H9 (cell line): Measurements from ENCODE around the gene FBLN2. TPM values are rescaled to one million over a fixed set of nuclear protein-coding genes. Genes with fewer than 3 reads are reported as not detected.

Experiments used
- DNase-seq: peaks from one replicate; pipeline ENCODE4 v3.0.0-alpha.2; 2017
- H2AFZ ChIP-seq: one replicate; pipeline ENCODE4 v1.6.1; 2013; ENCODE audit warnings: mild to moderate bottlenecking, low read length, control low read depth, moderate library complexity
- H2AK5ac ChIP-seq: 2 replicates; pipeline ENCODE4 v1.6.1; 2013; ENCODE audit warnings: low read length, control low read depth, mixed read lengths; ENCODE audit not compliant: insufficient read length
- H2BK120ac ChIP-seq: one replicate; pipeline ENCODE4 v1.6.1; 2013; ENCODE audit warnings: low read depth, mild to moderate bottlenecking, low read length, control low read depth, inconsistent platforms; ENCODE audit not compliant: poor library complexity, severe bottlenecking
- H2BK12ac ChIP-seq: 2 replicates; pipeline ENCODE4 v1.6.1; 2013; ENCODE audit warnings: low read length, control low read depth, mixed read lengths, low read depth; ENCODE audit not compliant: insufficient read length
- H2BK15ac ChIP-seq: 2 replicates; pipeline ENCODE4 v1.6.1; 2013; ENCODE audit warnings: low read depth, low read length, control low read depth
- H2BK20ac ChIP-seq: one replicate; pipeline ENCODE4 v1.6.1; 2013; ENCODE audit warnings: low read depth, mild to moderate bottlenecking, low read length, control low read depth, inconsistent platforms; ENCODE audit not compliant: poor library complexity, severe bottlenecking
- H2BK5ac ChIP-seq: 2 replicates; pipeline ENCODE4 v1.6.1; 2013; ENCODE audit warnings: low read length, control low read depth, mixed read lengths; ENCODE audit not compliant: insufficient read length
- H3K14ac ChIP-seq: 2 replicates; pipeline ENCODE4 v1.6.1; 2013; ENCODE audit warnings: low read length, control low read depth; ENCODE audit not compliant: insufficient read depth
- H3K18ac ChIP-seq: 2 replicates; pipeline ENCODE4 v1.6.1; 2013; ENCODE audit warnings: low read depth, mild to moderate bottlenecking, mixed read lengths, low read length, control low read depth; ENCODE audit not compliant: insufficient read length
- H3K23ac ChIP-seq: 2 replicates; pipeline ENCODE4 v1.6.1; 2013; ENCODE audit warnings: low read length, control low read depth, mixed read lengths, low read depth; ENCODE audit not compliant: insufficient read length
- H3K23me2 ChIP-seq: 2 replicates; pipeline ENCODE4 v1.6.1; 2013; ENCODE audit warnings: low read depth, mild to moderate bottlenecking, mixed read lengths, low read length, control low read depth; ENCODE audit not compliant: insufficient read length, poor library complexity, severe bottlenecking
- H3K27ac ChIP-seq: 2 replicates; pipeline ENCODE4 v1.5.1; 2013; ENCODE audit warnings: low read length, control low read depth, mixed read lengths, low read depth; ENCODE audit not compliant: insufficient read length
- H3K27me3 ChIP-seq: 2 replicates; pipeline ENCODE4 v1.6.1; 2013; ENCODE audit warnings: low read length, control low read depth, inconsistent platforms; ENCODE audit not compliant: insufficient read depth
- H3K4ac ChIP-seq: 2 replicates; pipeline ENCODE4 v1.6.1; 2013; ENCODE audit warnings: low read depth, mild to moderate bottlenecking, control low read depth, inconsistent platforms, low read length, moderate library complexity
- H3K4me1 ChIP-seq: 2 replicates; pipeline ENCODE4 v1.6.1; 2013; ENCODE audit warnings: low read length, control low read depth, inconsistent platforms; ENCODE audit not compliant: insufficient read depth
- H3K4me2 ChIP-seq: 2 replicates; pipeline ENCODE4 v1.6.1; 2013; ENCODE audit warnings: low read length, control low read depth, mixed read lengths; ENCODE audit not compliant: insufficient read length, insufficient read depth
- H3K56ac ChIP-seq: 2 replicates; pipeline ENCODE4 v1.6.1; 2013; ENCODE audit warnings: low read depth, mild to moderate bottlenecking, mixed read lengths, low read length, control low read depth; ENCODE audit not compliant: insufficient read length
- H3K79me1 ChIP-seq: 2 replicates; pipeline ENCODE4 v1.6.1; 2013; ENCODE audit warnings: low read depth, mild to moderate bottlenecking, moderate library complexity, low read length, control low read depth, inconsistent platforms; ENCODE audit not compliant: insufficient read depth, poor library complexity, severe bottlenecking
- H3K79me2 ChIP-seq: 2 replicates; pipeline ENCODE4 v1.6.1; 2013; ENCODE audit warnings: low read length, control low read depth, inconsistent platforms; ENCODE audit not compliant: insufficient read depth
- H3K9ac ChIP-seq: 2 replicates; pipeline ENCODE4 v1.6.1; 2013; ENCODE audit warnings: low read length, control low read depth, mixed read lengths; ENCODE audit not compliant: insufficient read length; ENCODE audit errors: extremely low read depth
- H3K9me3 ChIP-seq: one replicate; pipeline ENCODE4 v1.6.1; 2013; ENCODE audit warnings: low read depth, low read length, inconsistent platforms; ENCODE audit not compliant: control insufficient read depth
- H3T11ph ChIP-seq: one replicate; pipeline ENCODE4 v1.6.1; 2013; ENCODE audit warnings: mild to moderate bottlenecking, low read length, control low read depth, inconsistent platforms
- H4K20me1 ChIP-seq: one replicate; pipeline ENCODE4 v1.6.1; 2013; ENCODE audit not compliant: control insufficient read depth, insufficient read length, insufficient read depth
- H4K5ac ChIP-seq: 2 replicates; pipeline ENCODE4 v1.6.1; 2013; ENCODE audit warnings: low read depth, mild to moderate bottlenecking, mixed read lengths, low read length, control low read depth; ENCODE audit not compliant: insufficient read length
- H4K8ac ChIP-seq: replicated peaks from 2 replicates; pipeline ENCODE4 v1.6.1; 2013; ENCODE audit warnings: low read length, control low read depth, mixed read lengths, low read depth; ENCODE audit not compliant: insufficient read length
- H4K91ac ChIP-seq: 2 replicates; pipeline ENCODE4 v1.6.1; 2013; ENCODE audit warnings: low read depth, mild to moderate bottlenecking, moderate library complexity, mixed read lengths, low read length, control low read depth; ENCODE audit not compliant: insufficient read length
- H3K27ac Mint-ChIP-seq, 3 experiments: 2 replicates in 2 of 3; 3 replicates in 1 of 3; pipeline ENCODE4 v1.8.0; 2020 to 2021; ENCODE audit warnings: mixed read lengths in 3 of 3, mild to moderate bottlenecking in 1 of 3, moderate library complexity in 1 of 3
- H3K27me3 Mint-ChIP-seq: 2 replicates; pipeline ENCODE4 v1.8.0; 2021; ENCODE audit warnings: low read depth, mild to moderate bottlenecking, moderate library complexity, mixed read lengths
- H3K36me3 Mint-ChIP-seq, 3 experiments: 2 replicates in 2 of 3; 3 replicates in 1 of 3; pipeline ENCODE4 v1.8.0; 2020 to 2021; ENCODE audit warnings: low read depth in 3 of 3, mixed read lengths in 3 of 3; ENCODE audit not compliant: insufficient read depth in 1 of 3
- H3K4me1 Mint-ChIP-seq, 2 experiments: 2 replicates each; pipeline ENCODE4 v1.8.0; 2020; ENCODE audit warnings: mixed read lengths in 2 of 2
- H3K4me3 Mint-ChIP-seq, 2 experiments: 2 replicates in 1 of 2; 3 replicates in 1 of 2; pipeline ENCODE4 v1.8.0; 2020 to 2021; ENCODE audit warnings: mild to moderate bottlenecking in 2 of 2, mixed read lengths in 2 of 2, moderate library complexity in 1 of 2
- H3K9me3 Mint-ChIP-seq, 2 experiments: 2 replicates in 1 of 2; 3 replicates in 1 of 2; pipeline ENCODE4 v1.8.0; 2020; ENCODE audit warnings: mild to moderate bottlenecking in 2 of 2, mixed read lengths in 2 of 2, moderate library complexity in 1 of 2
- WGBS: extraction: QIAGEN DNeasy Blood & Tissue Kit; methylation state at CpG from one replicate; pipeline ENCODE4 v1.1.7; 2013; ENCODE audit warnings: missing lambda C conversion rate, low lambda C conversion rate, mixed read lengths; ENCODE audit not compliant: insufficient read length; ENCODE audit errors: extremely low coverage; 5-methylcytosine and 5-hydroxymethylcytosine counted together
- total RNA-seq: library from RNA; stranded (reverse); gene quantifications from 2 replicates; pipeline ENCODE4 v1.2.1, GENCODE V29; 2021
- TF ChIP-seq, protein P1 (sequence below): fragments of 200-600 bp; sonication (generic); conservative IDR thresholded peaks from 3 replicates; pipeline ENCODE4 v1.8.0; 2021; ENCODE audit warnings: antibody characterized with exemption, mild to moderate bottlenecking

The FBLN2 gene
- total RNA-seq, 1 experiment from 2014 or later = 11.8 TPM

DNA sequence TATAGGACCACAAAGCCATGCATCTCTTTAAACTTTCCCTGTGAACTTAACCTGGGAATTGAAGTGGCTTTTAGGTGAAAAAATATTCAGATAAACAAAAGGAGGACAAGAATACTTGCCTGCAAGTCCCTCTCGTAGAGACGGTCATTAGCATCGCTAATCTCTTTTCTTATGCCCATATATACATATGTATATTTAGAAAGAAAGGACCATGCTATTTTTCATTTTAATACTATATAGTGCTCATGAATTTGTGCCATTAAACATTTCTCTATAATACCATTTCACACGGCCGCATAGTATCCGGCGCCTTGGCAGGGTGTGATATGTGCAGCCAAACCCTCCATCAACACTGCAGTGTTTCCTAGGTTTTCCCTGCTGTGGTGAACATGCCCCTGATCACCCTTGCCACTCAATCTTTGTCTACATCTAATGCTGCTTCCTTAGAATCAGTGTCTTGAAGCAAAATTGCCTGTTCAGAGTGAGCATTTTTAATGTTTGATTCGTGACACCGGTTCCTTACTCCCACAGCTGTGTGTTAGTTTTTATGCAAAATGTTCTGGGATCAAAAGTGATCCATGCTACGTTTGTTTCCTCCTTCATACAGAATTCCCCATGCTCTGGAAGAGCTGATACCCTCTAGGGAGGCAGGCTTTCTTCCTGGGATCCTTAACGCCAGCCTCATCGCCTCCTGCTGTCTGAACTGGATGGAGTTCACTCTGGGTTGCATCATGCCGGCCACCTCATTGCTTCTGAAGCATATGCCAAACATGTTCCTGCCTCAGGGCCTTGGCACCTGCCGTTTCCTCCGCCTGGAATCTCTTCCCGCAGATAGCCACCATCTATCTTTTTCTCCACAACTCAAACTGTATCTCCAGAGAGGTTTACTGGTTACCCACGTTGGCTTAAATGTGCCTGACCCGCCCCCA is 118.1 kb downstream of the FBLN2 start:
- H3T11ph ChIP-seq = no peak overlapping the region
- H3K27me3 ChIP-seq = no peaks in the 10 kb centered on the region
- Mint-ChIP-seq H3K36me3 (peaks cover 0 to 1% (median 0%) of the 10 kb centered on the region in 3 experiments; a peak in 1 of 7 replicates), H3K9me3 (no peaks in the 10 kb centered on the region; a peak in 1 of 5 replicates), H3K27ac (peak overlapping the region in 1 of 3 experiments; percentile 25; a peak in 3 of 7 replicates), H3K27me3 (peaks cover 11% of the 10 kb centered on the region), H3K4me3 (no peak overlapping the region), H3K4me1 (peaks cover 14 to 15% of the 10 kb centered on the region in 2 experiments)
- no peak overlapping the region for H3K56ac ChIP-seq
- no peaks in the 10 kb centered on the region for H3K79me1 ChIP-seq
- H4K91ac ChIP-seq = no peak overlapping the region
- no peak overlapping the region for H3K14ac ChIP-seq
- H3K4me2 ChIP-seq = no peak overlapping the region
- H2BK5ac ChIP-seq = no peak overlapping the region
- no peak overlapping the region for H3K4ac ChIP-seq
- H2BK12ac ChIP-seq = no peak overlapping the region
- no peak overlapping the region for H2BK120ac ChIP-seq
- H4K20me1 ChIP-seq = no peaks in the 10 kb centered on the region
- no peaks in the 10 kb centered on the region for H3K4me1 ChIP-seq
- no peak for DNase-seq
- H2BK20ac ChIP-seq = no peak overlapping the region
- no peak overlapping the region for H3K18ac ChIP-seq
- TF ChIP-seq, protein P1, sequence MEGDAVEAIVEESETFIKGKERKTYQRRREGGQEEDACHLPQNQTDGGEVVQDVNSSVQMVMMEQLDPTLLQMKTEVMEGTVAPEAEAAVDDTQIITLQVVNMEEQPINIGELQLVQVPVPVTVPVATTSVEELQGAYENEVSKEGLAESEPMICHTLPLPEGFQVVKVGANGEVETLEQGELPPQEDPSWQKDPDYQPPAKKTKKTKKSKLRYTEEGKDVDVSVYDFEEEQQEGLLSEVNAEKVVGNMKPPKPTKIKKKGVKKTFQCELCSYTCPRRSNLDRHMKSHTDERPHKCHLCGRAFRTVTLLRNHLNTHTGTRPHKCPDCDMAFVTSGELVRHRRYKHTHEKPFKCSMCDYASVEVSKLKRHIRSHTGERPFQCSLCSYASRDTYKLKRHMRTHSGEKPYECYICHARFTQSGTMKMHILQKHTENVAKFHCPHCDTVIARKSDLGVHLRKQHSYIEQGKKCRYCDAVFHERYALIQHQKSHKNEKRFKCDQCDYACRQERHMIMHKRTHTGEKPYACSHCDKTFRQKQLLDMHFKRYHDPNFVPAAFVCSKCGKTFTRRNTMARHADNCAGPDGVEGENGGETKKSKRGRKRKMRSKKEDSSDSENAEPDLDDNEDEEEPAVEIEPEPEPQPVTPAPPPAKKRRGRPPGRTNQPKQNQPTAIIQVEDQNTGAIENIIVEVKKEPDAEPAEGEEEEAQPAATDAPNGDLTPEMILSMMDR = peak; percentile 16; the same call in 1 of the 3 replicates
- no peak overlapping the region for H3K27ac ChIP-seq
- no peak overlapping the region for H2AK5ac ChIP-seq
- no peaks in the 10 kb centered on the region for H3K23me2 ChIP-seq
- no peak overlapping the region for H4K8ac ChIP-seq
- no peak overlapping the region for H2AFZ ChIP-seq
- H3K79me2 ChIP-seq = no peaks in the 10 kb centered on the region
- WGBS = no CpG with 5 or more reads among the region's 18 CpGs
- no peaks in the 10 kb centered on the region for H3K9me3 ChIP-seq
- H3K23ac ChIP-seq = no peak overlapping the region
- no peak overlapping the region for H3K9ac ChIP-seq
- no peak overlapping the region for H2BK15ac ChIP-seq
- no peak overlapping the region for H4K5ac ChIP-seq
